Myometrial cell (primary cell): ENCODE measurements around the gene NHLH2. TPM values are rescaled to one million over a fixed set of nuclear protein-coding genes. Genes with fewer than 3 reads are reported as not detected.

ENCODE experiments used
- total RNA-seq: library from RNA; depleted of rRNA; stranded (reverse); fragments of >200 nt; gene quantifications from 2 replicates; pipeline ENCODE4 v1.2.3, GENCODE V29; 2015

The NHLH2 gene
- not detected in 2 replicates for total RNA-seq

GRCh38 chr1:115840605-115841460, at the start of gene NHLH2:
Gene NHLH2 (minus strand): TSS chr1:115841126. CDS start chr1:115838372, 2,754 bp downstream.

Other genes with a start within 250 kb of the NHLH2 start
- gene VANGL1, start 199.2 kb downstream of the NHLH2 start, total RNA-seq = 12.7 and 12.9 TPM in 2 replicates
- not detected in 2 replicates for gene CASQ2, start 72.4 kb downstream of the NHLH2 start, total RNA-seq
- gene SLC22A15, start 135.4 kb upstream of the NHLH2 start, total RNA-seq = 1.4 and 3.4 TPM in 2 replicates